PC-9 (cell line): Measurements from ENCODE around the gene GGTLC1. TPM values are rescaled to one million over a fixed set of nuclear protein-coding genes. Genes with fewer than 3 reads are reported as not detected.

Source experiments
- BruUV-seq: library from RNA; stranded (reverse); fragments of 400-500 nt; replicated peaks from 2 replicates; lab custom pipeline; 2021; lab: Mats Ljungman, UMichigan
- CTCF ChIA-PET: fragments of 300-600 bp; sonication (Branson Sonifier 250); formaldehyde crosslinking; loops from one replicate; lab custom pipeline; 2022; ENCODE audit warnings: antibody characterized with exemption; lab: Charles Lee
- POLR2A ChIA-PET: fragments of 300-600 bp; sonication (Branson Sonifier 250); formaldehyde crosslinking; loops from one replicate; lab custom pipeline; 2022; ENCODE audit warnings: antibody characterized with exemption; ENCODE audit not compliant: unreplicated experiment; lab: Charles Lee
- DNase-seq, 2 experiments: peaks; one replicate each; pipeline versions ENCODE4 v3.0.0 to v3.0.0-alpha.2; 2015 to 2022; ENCODE audit warnings: mixed read lengths in 1 of 2
- H2AFZ ChIP-seq: fragments of 200-600 bp; sonication (generic); 2 replicates; pipeline ENCODE4 v1.8.1; 2017; ENCODE audit warnings: antibody characterized with exemption
- H3F3A ChIP-seq: fragments of 200-600 bp; sonication (generic); 2 replicates; pipeline ENCODE4 v1.8.1; 2017; ENCODE audit warnings: antibody characterized with exemption, mild to moderate bottlenecking, low read depth; ENCODE audit not compliant: insufficient read depth
- H3K27ac ChIP-seq: fragments of 200-600 bp; sonication (generic); 2 replicates; pipeline ENCODE4 v1.6.1; 2016; ENCODE audit warnings: mixed run types
- H3K27me3 ChIP-seq: fragments of 200-600 bp; sonication (generic); 2 replicates; pipeline ENCODE4 v1.6.1; 2016; ENCODE audit warnings: low read depth, mixed run types; ENCODE audit not compliant: insufficient read depth
- H3K36me3 ChIP-seq: fragments of 200-600 bp; sonication (generic); 2 replicates; pipeline ENCODE4 v1.6.1; 2016; ENCODE audit warnings: low read depth, mixed run types
- H3K4me1 ChIP-seq: fragments of 200-600 bp; sonication (generic); replicated peaks from 2 replicates; pipeline ENCODE4 v1.6.1; 2016; ENCODE audit warnings: mixed run types; ENCODE audit not compliant: insufficient read depth
- H3K4me2 ChIP-seq: fragments of 200-600 bp; sonication (generic); 2 replicates; pipeline ENCODE4 v1.6.1; 2017; ENCODE audit warnings: mixed run types
- H3K4me3 ChIP-seq: fragments of 200-600 bp; sonication (generic); 2 replicates; pipeline ENCODE4 v1.6.1; 2016; ENCODE audit warnings: mixed run types
- H3K79me2 ChIP-seq: fragments of 200-600 bp; sonication (generic); 2 replicates; pipeline ENCODE4 v1.6.1; 2017; ENCODE audit warnings: low read depth, mixed run types
- H3K9me2 ChIP-seq: fragments of 200-600 bp; sonication (generic); 2 replicates; pipeline ENCODE4 v1.8.1; 2017; ENCODE audit warnings: mild to moderate bottlenecking; ENCODE audit not compliant: insufficient read depth
- H3K9me3 ChIP-seq: fragments of 200-600 bp; sonication (generic); 2 replicates; pipeline ENCODE4 v1.8.1; 2016; ENCODE audit warnings: low read depth; ENCODE audit not compliant: insufficient read depth
- H4K20me1 ChIP-seq: fragments of 200-600 bp; sonication (generic); 2 replicates; pipeline ENCODE4 v1.8.1; 2017; ENCODE audit not compliant: insufficient read depth
- CTCF ChIP-seq: fragments of 200-600 bp; sonication (generic); conservative IDR thresholded peaks from 2 replicates; pipeline ENCODE4 v1.6.1; 2017; ENCODE audit warnings: mixed run types, antibody characterized with exemption, mild to moderate bottlenecking, moderate library complexity
- EZH2 ChIP-seq: fragments of 200-600 bp; sonication (generic); IDR thresholded peaks from 2 replicates; pipeline ENCODE4 v1.8.0; 2017; ENCODE audit warnings: antibody characterized with exemption, low read depth
- intact Hi-C: fragments of 100-400 bp; cut with micrococcal nuclease; formaldehyde crosslinking; loops from one replicate; pipeline ENCODE4 v1.10.0; 2022; ENCODE audit not compliant: unreplicated experiment
- total RNA-seq: library from RNA; stranded (reverse); gene quantifications from 2 replicates; pipeline ENCODE4 v1.2.3, GENCODE V29; 2021

The GGTLC1 gene
- total RNA-seq, 1 experiment from 2014 or later: 0.63 TPM

GRCh38 chr20:24016607-24017457, 28.3 kb upstream of the GGTLC1 start:
- ChIA-PET CTCF (interaction anchor here (1.3 kb wide), 1 partner anchor 7 kb away, joined by 5 read pairs; no protein-coding TSS in a partner anchor), POLR2A (no interaction called here)
- no peak for DNase-seq
- no peaks in the 10 kb centered on the region for H3K27me3 ChIP-seq
- intact Hi-C loops: no loop called here
- no peaks in the 10 kb centered on the region for H3K36me3 ChIP-seq
- H3K4me3 ChIP-seq: no peak overlapping the region
- no TSS peak for BruUV-seq
- H3K4me2 ChIP-seq: no peak overlapping the region
- no peaks in the 10 kb centered on the region for H4K20me1 ChIP-seq
- H3K27ac ChIP-seq: no peak overlapping the region
- no peaks in the 10 kb centered on the region for H3K79me2 ChIP-seq
- no peaks in the 10 kb centered on the region for H3K9me3 ChIP-seq
- peaks cover 15% of the 10 kb centered on the region for H3K4me1 ChIP-seq
- H3F3A ChIP-seq: no peaks in the 10 kb centered on the region
- TF ChIP-seq CTCF (no peak), EZH2 (no peak)
- H3K9me2 ChIP-seq: no peaks in the 10 kb centered on the region
- H2AFZ ChIP-seq: no peak overlapping the region

- H3K9me2 ChIP-seq: no peaks in the 10 kb centered on the region
- no peak overlapping the region for H2AFZ ChIP-seq
- H3F3A ChIP-seq: no peaks in the 10 kb centered on the region
- no peaks in the 10 kb centered on the region for H3K27me3 ChIP-seq
- H3K4me1 ChIP-seq: peaks cover 8% of the 10 kb centered on the region
- no peak overlapping the region for H3K27ac ChIP-seq
- CTCF ChIA-PET: interaction anchor here (0.6 kb wide), 1 partner anchor 88 kb away, joined by 3 read pairs; no protein-coding TSS in a partner anchor
- intact Hi-C loops: no loop called here
- TF ChIP-seq EZH2 (no peak), CTCF (no peak)
- H3K36me3 ChIP-seq: no peaks in the 10 kb centered on the region
- no TSS peak for BruUV-seq
- no peak overlapping the region for H3K4me3 ChIP-seq
- DNase-seq: no peak
- H3K9me3 ChIP-seq: no peaks in the 10 kb centered on the region
- POLR2A ChIA-PET: no interaction called here
- no peaks in the 10 kb centered on the region for H3K79me2 ChIP-seq
- no peak overlapping the region for H3K4me2 ChIP-seq
- no peaks in the 10 kb centered on the region for H4K20me1 ChIP-seq
These were observed 25.4 kb upstream of the GGTLC1 start for GRCh38 chr20:24013953-24014352.

GRCh38 chr20:24011282-24011681, 22.7 kb upstream of the GGTLC1 start:
- Histone ChIP-seq H3K36me3 (no peaks in the 10 kb centered on the region), H4K20me1 (no peaks in the 10 kb centered on the region), H3K4me1 (no peaks in the 10 kb centered on the region), H3K4me2 (no peak overlapping the region), H3K27me3 (no peaks in the 10 kb centered on the region), H3K79me2 (no peaks in the 10 kb centered on the region), H3K9me3 (no peaks in the 10 kb centered on the region), H3F3A (no peaks in the 10 kb centered on the region), H3K4me3 (no peak overlapping the region), H3K27ac (no peak overlapping the region), H3K9me2 (no peaks in the 10 kb centered on the region), H2AFZ (no peak overlapping the region)
- CTCF ChIA-PET: no interaction called here
- intact Hi-C loops: no loop called here
- BruUV-seq: no TSS peak
- POLR2A ChIA-PET: no interaction called here
- TF ChIP-seq EZH2 (no peak), CTCF (no peak)
- no peak for DNase-seq
